Body of pancreas (tissue), 4 donors: ENCODE results near the gene ZNF37A. TPM values are rescaled to one million over a fixed set of nuclear protein-coding genes. Genes with fewer than 3 reads are reported as not detected.

Experiments used
- ATAC-seq: fragments of 150-250 bp; one replicate; pipeline ENCODE4 v1.9.1; 2016
- DNase-seq, 4 donors: peaks; one replicate each; pipeline ENCODE4 v3.0.0-alpha.2; 2019
- H3K27ac ChIP-seq, 4 donors: fragments of 200-600 bp; sonication (generic); 1 replicate in 3 of 4; 2 replicates in 1 of 4; pipeline versions ENCODE4 v1.5.1 to v1.6.1; 2016 to 2019; ENCODE audit warnings: mild to moderate bottlenecking in 1 of 4, mixed read lengths in 1 of 4, moderate library complexity in 1 of 4
- H3K27me3 ChIP-seq, 2 donors: fragments of 200-600 bp; sonication (generic); one replicate each; pipeline ENCODE4 v1.6.0; 2016; ENCODE audit warnings: mild to moderate bottlenecking in 1 of 2
- H3K36me3 ChIP-seq, 2 donors: fragments of 200-600 bp; sonication (generic); replicated peaks in 1 of 2; 2 replicates each; pipeline ENCODE4 v1.5.1; 2016; ENCODE audit warnings: low read depth in 2 of 2; ENCODE audit not compliant: insufficient read depth in 1 of 2
- H3K4me1 ChIP-seq: fragments of 200-600 bp; sonication (generic); one replicate; pipeline ENCODE4 v1.6.0; 2016
- H3K4me3 ChIP-seq, 2 donors: fragments of 200-600 bp; sonication (generic); 1 replicate in 1 of 2; 2 replicates in 1 of 2; pipeline ENCODE4 v1.5.1; 2016 to 2019
- H3K9me3 ChIP-seq, 3 donors: fragments of 200-600 bp; sonication (generic); 1 replicate in 2 of 3; 2 replicates in 1 of 3; pipeline ENCODE4 v1.5.1; 2016
- CTCF ChIP-seq, 7 experiments: fragments of 450-650 bp in 4 of 7; fragments of 200-600 bp in 3 of 7; sonication (generic) in 3 of 7; IDR thresholded peaks; one replicate each; pipeline ENCODE4 v1.5.1; 2016 to 2019; ENCODE audit warnings: antibody characterized with exemption in 7 of 7
- POLR2A ChIP-seq, 3 donors: fragments of 450-650 bp; IDR thresholded peaks; one replicate each; pipeline ENCODE4 v1.6.1; 2016; ENCODE audit warnings: antibody characterized with exemption in 3 of 3, mild to moderate bottlenecking in 2 of 3
- WGBS, 2 donors: methylation state at CpG; one replicate each; pipeline ENCODE4 v1.1.5; 2017; 5-methylcytosine and 5-hydroxymethylcytosine counted together
- intact Hi-C: fragments of 100-400 bp; cut with DNase I; formaldehyde crosslinking; loops from one replicate; pipeline ENCODE4 v1.15.1; 2023
- total RNA-seq, 2 donors: library from RNA; depleted of rRNA; stranded (reverse); fragments of >200 nt; gene quantifications; one replicate each; pipeline ENCODE4 v1.1.0, GENCODE V29; 2016

The ZNF37A gene
- total RNA-seq, 2 donors from 2014 or later, result 21.4 to 23.3 TPM

- no peak for ATAC-seq
- WGBS, 2 donors, result 96 to 98% methylated on average over 3 of the region's 3 CpGs
- no peak overlapping the region for H3K27ac ChIP-seq
- no peaks in the 10 kb centered on the region for H3K27me3 ChIP-seq
- no peak for TF ChIP-seq CTCF (IDR thresholded peaks at IDR 0.05)
- TF ChIP-seq POLR2A (IDR thresholded peaks at IDR 0.05), result no peak
- intact Hi-C loops, result no loop called here
- no peak for DNase-seq
- peaks cover 0 to 84% (median 10%) of the 10 kb centered on the region in 3 donors for H3K9me3 ChIP-seq
- no peaks in the 10 kb centered on the region for H3K4me1 ChIP-seq
- no peak overlapping the region for H3K4me3 ChIP-seq
- peaks cover 41 to 47% of the 10 kb centered on the region in 2 donors for H3K36me3 ChIP-seq
Measured at GRCh38 chr10:38118072-38118807, 24.1 kb downstream of the ZNF37A start.

- intact Hi-C loops, result no loop called here
- Histone ChIP-seq H3K36me3 (peaks cover 39 to 40% of the 10 kb centered on the region in 2 donors), H3K27ac (no peak overlapping the region), H3K9me3 (peaks cover 0 to 79% (median 13%) of the 10 kb centered on the region in 3 donors), H3K4me3 (no peak overlapping the region), H3K27me3 (no peaks in the 10 kb centered on the region), H3K4me1 (no peaks in the 10 kb centered on the region)
- ATAC-seq (no peak), DNase-seq (no peak)
- TF ChIP-seq CTCF (IDR thresholded peaks at IDR 0.05), result no peak
- TF ChIP-seq POLR2A (IDR thresholded peaks at IDR 0.05), result no peak
- WGBS, 2 donors, result 100% methylated on average over 1 of the region's 1 CpG
Measured at GRCh38 chr10:38119038-38119437, 24.9 kb downstream of the ZNF37A start.

GRCh38 chr10:38127812-38128211 is 33.7 kb downstream of the ZNF37A start:
- Histone ChIP-seq H3K9me3 (peaks cover 0 to 32% (median 3%) of the 10 kb centered on the region in 3 donors), H3K4me1 (no peaks in the 10 kb centered on the region), H3K27me3 (no peaks in the 10 kb centered on the region), H3K4me3 (no peak overlapping the region), H3K36me3 (no peaks in the 10 kb centered on the region), H3K27ac (no peak overlapping the region)
- DNase-seq (no peak), ATAC-seq (no peak)
- TF ChIP-seq CTCF (IDR thresholded peaks at IDR 0.05) (no peak), POLR2A (IDR thresholded peaks at IDR 0.05) (no peak)
- intact Hi-C loops, result no loop called here
- 94 to 95% methylated on average over 2 of the region's 2 CpGs for WGBS, 2 donors

GRCh38 chr10:38143587-38143986 is 49.5 kb downstream of the ZNF37A start:
- H3K4me1 ChIP-seq, result no peaks in the 10 kb centered on the region
- intact Hi-C loops, result no loop called here
- TF ChIP-seq POLR2A (IDR thresholded peaks at IDR 0.05), result no peak
- no peak for TF ChIP-seq CTCF (IDR thresholded peaks at IDR 0.05)
- H3K9me3 ChIP-seq, result peaks cover 0 to under 1% (median 0%) of the 10 kb centered on the region in 3 donors
- no peak overlapping the region for H3K4me3 ChIP-seq
- DNase-seq (no peak), ATAC-seq (no peak)
- WGBS, 2 donors, result 90 to 92% methylated on average over 1 of the region's 1 CpG
- H3K27me3 ChIP-seq, result no peaks in the 10 kb centered on the region
- H3K27ac ChIP-seq, result no peak overlapping the region
- no peaks in the 10 kb centered on the region for H3K36me3 ChIP-seq
